GM19240 (cell line): ENCODE results near the gene MCEMP1.

Experiments
- DNase-seq: peaks from one replicate; pipeline ENCODE4 v3.0.0; 2011; ENCODE audit warnings: low spot score; ENCODE audit not compliant: insufficient read length

The MCEMP1 gene

DNA sequence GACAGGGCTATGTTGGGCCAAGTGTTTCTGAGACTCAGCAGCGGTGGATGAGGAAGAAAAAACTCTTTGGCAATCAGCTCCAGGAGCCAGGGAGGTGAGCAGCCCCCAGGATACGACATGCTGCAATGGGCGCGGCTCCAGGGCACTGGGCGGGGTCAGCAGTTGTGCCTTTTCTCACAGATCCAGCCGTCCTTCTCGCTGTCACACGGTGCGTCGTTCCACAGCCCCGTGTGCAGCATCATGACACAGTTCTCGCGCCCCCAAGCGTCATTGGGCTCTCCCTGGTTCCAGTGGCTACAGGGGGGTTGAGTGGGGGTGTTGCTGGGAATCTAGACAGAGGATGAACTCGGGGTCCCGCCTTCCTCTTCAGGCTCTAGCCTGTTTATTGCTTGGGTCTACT lies 52.3 kb downstream of the MCEMP1 start:
- DNase-seq, result no peak
